HEK293T (cell line): ENCODE results near the gene CALCB.

Experiments used
- ARNT ChIP-seq: fragments of 450-650 bp; IDR thresholded peaks from 2 replicates; pipeline ENCODE4 v1.6.1; 2017; ENCODE audit warnings: mild to moderate bottlenecking
- BHLHE40 ChIP-seq: fragments of 450-650 bp; IDR thresholded peaks from 2 replicates; pipeline ENCODE4 v1.6.1; 2016; ENCODE audit warnings: mild to moderate bottlenecking, moderate library complexity, borderline replicate concordance
- ELF4 ChIP-seq: fragments of 450-650 bp; IDR thresholded peaks from 2 replicates; pipeline ENCODE4 v1.6.1; 2017; ENCODE audit warnings: antibody characterized with exemption
- FOXA1 ChIP-seq: fragments of 450-650 bp; IDR thresholded peaks from 2 replicates; pipeline ENCODE4 v1.6.1; 2016; ENCODE audit warnings: mild to moderate bottlenecking
- FOXK2 ChIP-seq: fragments of 450-650 bp; IDR thresholded peaks from 2 replicates; pipeline ENCODE4 v1.6.1; 2016; ENCODE audit warnings: mild to moderate bottlenecking
- FOXM1 ChIP-seq: fragments of 450-650 bp; IDR thresholded peaks from 2 replicates; pipeline ENCODE4 v1.6.1; 2017; ENCODE audit warnings: mild to moderate bottlenecking, borderline replicate concordance
- HDGF ChIP-seq: fragments of 450-650 bp; IDR thresholded peaks from 2 replicates; pipeline ENCODE4 v1.6.1; 2017; ENCODE audit warnings: antibody characterized with exemption, borderline replicate concordance
- NFRKB ChIP-seq: fragments of 450-650 bp; IDR thresholded peaks from 2 replicates; pipeline ENCODE4 v1.6.1; 2016; ENCODE audit warnings: mild to moderate bottlenecking, moderate library complexity
- SP1 ChIP-seq: fragments of 450-650 bp; IDR thresholded peaks from 2 replicates; pipeline ENCODE4 v1.6.1; 2017
- SUZ12 ChIP-seq: fragments of 450-650 bp; IDR thresholded peaks from 2 replicates; pipeline ENCODE4 v1.6.1; 2016; ENCODE audit warnings: mild to moderate bottlenecking
- TARDBP ChIP-seq: fragments of 450-650 bp; IDR thresholded peaks from 2 replicates; pipeline ENCODE4 v1.6.1; 2016
- ZNF384 ChIP-seq: fragments of 450-650 bp; IDR thresholded peaks from 2 replicates; pipeline ENCODE4 v1.6.1; 2016
- TF ChIP-seq, protein P1 (sequence below): fragments of 450-650 bp; IDR thresholded peaks from 2 replicates; pipeline ENCODE4 v1.6.1; 2016

DNA sequence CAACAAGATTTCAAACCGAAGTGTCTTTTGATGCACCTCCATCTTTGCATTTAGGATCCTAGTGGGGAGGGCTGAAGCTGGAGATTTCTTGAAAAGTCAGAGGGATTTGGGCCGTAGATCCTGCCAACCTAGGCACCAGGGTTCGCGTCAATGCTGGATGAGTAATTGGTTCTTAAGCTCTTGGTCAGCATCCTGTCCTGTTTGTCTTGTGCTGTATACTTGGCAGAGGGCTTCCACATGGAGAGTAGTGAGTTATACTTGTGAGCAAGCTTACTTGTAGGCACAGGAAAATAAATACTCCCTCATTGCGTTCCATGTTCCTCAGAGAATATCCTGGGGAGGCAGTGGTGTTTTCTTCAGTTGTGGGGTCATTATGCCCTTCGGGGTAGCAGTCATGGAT lies 53.9 kb downstream of the CALCB start:
- no peak for TF ChIP-seq BHLHE40
- TF ChIP-seq ZNF384: no peak
- no peak for TF ChIP-seq ARNT
- no peak for TF ChIP-seq FOXM1
- TF ChIP-seq SP1: no peak
- no peak for TF ChIP-seq NFRKB
- no peak for TF ChIP-seq FOXK2
- TF ChIP-seq ELF4: no peak
- TF ChIP-seq SUZ12: no peak
- TF ChIP-seq, protein P1, sequence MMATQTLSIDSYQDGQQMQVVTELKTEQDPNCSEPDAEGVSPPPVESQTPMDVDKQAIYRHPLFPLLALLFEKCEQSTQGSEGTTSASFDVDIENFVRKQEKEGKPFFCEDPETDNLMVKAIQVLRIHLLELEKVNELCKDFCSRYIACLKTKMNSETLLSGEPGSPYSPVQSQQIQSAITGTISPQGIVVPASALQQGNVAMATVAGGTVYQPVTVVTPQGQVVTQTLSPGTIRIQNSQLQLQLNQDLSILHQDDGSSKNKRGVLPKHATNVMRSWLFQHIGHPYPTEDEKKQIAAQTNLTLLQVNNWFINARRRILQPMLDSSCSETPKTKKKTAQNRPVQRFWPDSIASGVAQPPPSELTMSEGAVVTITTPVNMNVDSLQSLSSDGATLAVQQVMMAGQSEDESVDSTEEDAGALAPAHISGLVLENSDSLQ: no peak
- TF ChIP-seq FOXA1: no peak
- no peak for TF ChIP-seq TARDBP
- no peak for TF ChIP-seq HDGF
